Adrenal gland (tissue), 5 donors: ENCODE data around the gene BABAM2.

ENCODE experiments used
- POLR2A ChIP-seq, 2 donors: fragments of 450-650 bp; IDR thresholded peaks; one replicate each; pipeline ENCODE4 v1.6.1; 2017; ENCODE audit warnings: antibody characterized with exemption in 2 of 2, mild to moderate bottlenecking in 2 of 2, moderate library complexity in 1 of 2
- TF ChIP-seq, protein P1 (sequence below), 6 experiments: fragments of 450-650 bp in 4 of 6; fragments of 200-600 bp in 2 of 6; sonication (generic) in 1 of 6; IDR thresholded peaks; 1 replicate in 5 of 6; 2 replicates in 1 of 6; pipeline versions ENCODE4 v1.5.1 to v1.8.0; 2016 to 2021; ENCODE audit warnings: antibody characterized with exemption in 6 of 6, mild to moderate bottlenecking in 2 of 6, moderate library complexity in 1 of 6
- donor health status: DM: no; HTN: no; CAD: no.

DNA sequence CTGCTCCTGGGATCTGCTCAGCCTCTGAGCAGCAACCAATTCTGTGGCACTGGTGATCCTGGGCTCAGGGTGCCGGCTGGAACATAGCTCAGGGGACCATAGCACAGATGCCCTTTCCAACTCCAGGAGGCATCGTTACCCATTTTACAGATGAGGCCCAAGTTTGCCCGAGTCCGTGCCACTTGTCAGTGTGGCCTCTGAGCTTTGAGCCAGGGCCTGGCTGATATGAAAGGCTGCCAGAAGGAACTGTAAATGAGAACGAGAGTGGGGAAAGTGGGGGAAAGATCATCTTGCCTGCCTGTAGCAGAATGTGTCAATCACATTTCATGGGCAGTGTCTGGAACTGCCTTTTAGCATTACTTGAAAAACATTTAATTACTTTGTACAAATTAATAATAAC is 478.8 kb downstream of the BABAM2 start:
- TF ChIP-seq POLR2A (IDR thresholded peaks at IDR 0.05) = no peak
- TF ChIP-seq, protein P1, sequence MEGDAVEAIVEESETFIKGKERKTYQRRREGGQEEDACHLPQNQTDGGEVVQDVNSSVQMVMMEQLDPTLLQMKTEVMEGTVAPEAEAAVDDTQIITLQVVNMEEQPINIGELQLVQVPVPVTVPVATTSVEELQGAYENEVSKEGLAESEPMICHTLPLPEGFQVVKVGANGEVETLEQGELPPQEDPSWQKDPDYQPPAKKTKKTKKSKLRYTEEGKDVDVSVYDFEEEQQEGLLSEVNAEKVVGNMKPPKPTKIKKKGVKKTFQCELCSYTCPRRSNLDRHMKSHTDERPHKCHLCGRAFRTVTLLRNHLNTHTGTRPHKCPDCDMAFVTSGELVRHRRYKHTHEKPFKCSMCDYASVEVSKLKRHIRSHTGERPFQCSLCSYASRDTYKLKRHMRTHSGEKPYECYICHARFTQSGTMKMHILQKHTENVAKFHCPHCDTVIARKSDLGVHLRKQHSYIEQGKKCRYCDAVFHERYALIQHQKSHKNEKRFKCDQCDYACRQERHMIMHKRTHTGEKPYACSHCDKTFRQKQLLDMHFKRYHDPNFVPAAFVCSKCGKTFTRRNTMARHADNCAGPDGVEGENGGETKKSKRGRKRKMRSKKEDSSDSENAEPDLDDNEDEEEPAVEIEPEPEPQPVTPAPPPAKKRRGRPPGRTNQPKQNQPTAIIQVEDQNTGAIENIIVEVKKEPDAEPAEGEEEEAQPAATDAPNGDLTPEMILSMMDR (IDR thresholded peaks at IDR 0.05) = no peak
